ENCODE data around the gene LYPD4.

GRCh38 chr19:41882568-41883462 is 38.3 kb upstream of the LYPD4 start, which contains the start of gene ARHGEF1:
- no peak for TF ChIP-seq EZH2phosphoT487 (IDR thresholded peaks at IDR 0.05; ENCODE audit: borderline replicate concordance, low read depth, low read length)
- TF ChIP-seq, protein P1, sequence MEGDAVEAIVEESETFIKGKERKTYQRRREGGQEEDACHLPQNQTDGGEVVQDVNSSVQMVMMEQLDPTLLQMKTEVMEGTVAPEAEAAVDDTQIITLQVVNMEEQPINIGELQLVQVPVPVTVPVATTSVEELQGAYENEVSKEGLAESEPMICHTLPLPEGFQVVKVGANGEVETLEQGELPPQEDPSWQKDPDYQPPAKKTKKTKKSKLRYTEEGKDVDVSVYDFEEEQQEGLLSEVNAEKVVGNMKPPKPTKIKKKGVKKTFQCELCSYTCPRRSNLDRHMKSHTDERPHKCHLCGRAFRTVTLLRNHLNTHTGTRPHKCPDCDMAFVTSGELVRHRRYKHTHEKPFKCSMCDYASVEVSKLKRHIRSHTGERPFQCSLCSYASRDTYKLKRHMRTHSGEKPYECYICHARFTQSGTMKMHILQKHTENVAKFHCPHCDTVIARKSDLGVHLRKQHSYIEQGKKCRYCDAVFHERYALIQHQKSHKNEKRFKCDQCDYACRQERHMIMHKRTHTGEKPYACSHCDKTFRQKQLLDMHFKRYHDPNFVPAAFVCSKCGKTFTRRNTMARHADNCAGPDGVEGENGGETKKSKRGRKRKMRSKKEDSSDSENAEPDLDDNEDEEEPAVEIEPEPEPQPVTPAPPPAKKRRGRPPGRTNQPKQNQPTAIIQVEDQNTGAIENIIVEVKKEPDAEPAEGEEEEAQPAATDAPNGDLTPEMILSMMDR (conservative IDR thresholded peaks at IDR 0.05; ENCODE audit: low read length) = no peak

Measured in OCI-LY7 (cell line).